ENCODE measurements around the gene NTF3.

Gene NTF3

GRCh38 chr12:5430641-5431603 is 986 bp upstream of the NTF3 start:
- FAIRE-seq = no peak
- DNase-seq (ENCODE audit: insufficient read length, low spot score) = no peak

- DNase-seq (ENCODE audit: insufficient read length, low spot score) (no peak), FAIRE-seq (no peak)
Measured at GRCh38 chr12:5433081-5433844, 1.4 kb downstream of the NTF3 start.

GRCh38 chr12:5433845-5434646 is 2.1 kb downstream of the NTF3 start:
- FAIRE-seq (no peak), DNase-seq (ENCODE audit: insufficient read length, low spot score) (no peak)

DNA sequence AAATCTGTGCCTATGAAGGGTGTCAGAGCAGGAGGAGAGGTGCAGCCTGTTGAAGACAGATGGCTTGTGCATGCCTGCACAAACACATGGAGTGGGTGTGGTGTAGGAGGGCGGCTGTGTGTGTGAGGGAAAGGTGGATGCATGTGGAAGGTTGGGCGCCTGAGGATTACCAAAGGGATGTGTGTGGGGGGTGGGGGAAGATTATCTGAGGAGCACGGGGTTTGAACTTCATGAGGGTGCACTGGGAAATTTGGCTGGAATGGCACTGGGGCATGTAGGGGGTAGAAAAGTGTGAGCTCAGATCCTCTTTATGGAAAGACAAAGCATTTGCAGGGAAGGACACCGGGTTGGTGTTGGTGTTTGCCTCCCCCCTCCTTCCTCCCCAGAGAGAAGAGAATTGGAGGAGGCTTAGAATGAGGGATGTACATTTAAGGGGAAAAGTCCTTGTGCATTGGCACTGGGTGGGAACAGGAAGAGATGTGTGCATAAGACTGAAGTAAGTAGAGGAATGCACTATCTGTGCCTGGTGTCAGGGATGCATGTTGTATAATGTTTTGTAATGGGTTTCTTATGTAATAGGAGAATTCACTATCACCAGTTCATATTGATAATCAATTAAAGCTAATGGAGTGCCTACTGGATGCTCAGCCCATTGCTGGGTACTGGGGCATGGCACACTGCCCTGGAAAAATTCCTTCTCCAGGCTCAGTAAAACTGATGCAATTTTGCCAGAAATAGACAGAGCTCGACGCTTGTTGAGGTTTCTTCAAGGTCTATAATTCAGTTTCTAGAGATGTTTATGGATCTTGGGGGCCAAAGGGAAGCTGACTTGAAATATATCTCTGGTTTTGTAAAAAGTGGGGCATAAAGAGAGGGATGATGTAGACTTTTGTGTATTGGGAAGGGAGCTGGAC is 3.0 kb downstream of the NTF3 start:
- FAIRE-seq (no peak), DNase-seq (ENCODE audit: insufficient read length, low spot score) (no peak)

DNA sequence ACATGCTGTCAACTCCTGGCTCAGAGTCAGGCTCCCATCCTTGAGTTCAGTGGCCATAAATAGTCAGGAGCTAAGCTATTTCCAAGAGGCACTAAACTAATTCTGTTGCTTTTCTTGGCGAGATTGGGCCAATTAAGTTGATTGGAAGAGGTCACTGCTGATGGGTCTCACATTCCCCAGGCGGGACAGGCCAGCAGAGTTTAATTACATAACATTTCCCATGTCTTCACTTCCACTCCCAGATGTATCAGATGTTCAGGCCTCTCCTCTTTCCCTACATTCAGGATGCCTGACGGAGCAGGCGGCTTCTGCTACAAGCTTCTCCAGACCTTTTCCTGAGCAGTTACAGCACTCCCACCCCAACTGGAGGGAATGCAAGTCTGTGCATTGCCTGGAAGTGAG is 5.3 kb downstream of the NTF3 start:
- FAIRE-seq = no peak
- DNase-seq (ENCODE audit: insufficient read length, low spot score) = no peak

DNA sequence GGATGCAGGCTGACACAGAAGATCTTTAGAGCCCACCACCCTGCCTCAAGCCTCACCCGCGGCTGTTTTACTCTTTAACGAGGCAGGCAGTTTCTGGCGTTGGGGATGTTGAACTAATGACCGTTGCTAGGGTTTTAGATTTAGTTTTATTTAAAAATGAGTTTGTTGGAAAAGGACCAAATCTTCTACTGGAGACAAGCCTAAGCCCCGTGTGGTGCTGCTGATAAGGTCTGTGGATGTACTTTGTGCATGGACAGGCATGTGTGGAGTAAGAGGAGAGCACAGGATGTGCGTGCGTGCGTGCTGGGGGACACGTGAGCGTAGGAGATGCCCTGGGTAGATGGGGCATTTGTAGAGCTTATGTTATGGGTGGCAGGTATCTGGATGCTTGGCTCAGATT is 5.7 kb downstream of the NTF3 start:
- no peak for FAIRE-seq
- no peak for DNase-seq (ENCODE audit: insufficient read length, low spot score)

DNA sequence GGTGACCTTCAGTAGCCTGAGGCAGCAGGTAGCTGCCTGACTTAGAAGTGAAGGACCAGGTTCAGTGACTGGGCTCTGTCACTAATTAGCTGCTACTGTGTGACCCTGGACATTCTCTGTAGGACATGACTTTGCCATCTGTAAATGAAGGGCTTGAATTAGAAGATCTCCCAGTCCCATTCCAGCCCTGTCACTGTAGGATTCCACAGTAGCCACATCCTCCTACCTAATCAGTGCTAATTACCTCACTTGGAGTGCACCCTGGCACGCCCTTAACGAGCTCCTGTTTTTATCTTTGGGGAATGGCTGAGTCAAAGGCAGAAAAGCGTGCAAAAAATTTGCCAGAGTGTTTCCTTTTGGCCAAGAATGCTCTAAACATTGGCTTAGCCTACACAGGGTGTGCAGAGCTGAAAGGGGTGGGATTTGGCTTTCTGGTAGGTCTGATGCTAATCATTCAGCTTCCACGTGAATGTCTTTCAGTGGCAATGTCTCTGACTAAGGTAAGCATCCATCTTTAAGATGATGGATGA is 6.8 kb downstream of the NTF3 start:
- no peak for DNase-seq (ENCODE audit: insufficient read length, low spot score)
- no peak for FAIRE-seq

GRCh38 chr12:5439371-5439771 is 7.5 kb downstream of the NTF3 start:
- DNase-seq (ENCODE audit: insufficient read length, low spot score) (no peak), FAIRE-seq (no peak)

GRCh38 chr12:5439788-5440300 is 7.9 kb downstream of the NTF3 start:
- DNase-seq (ENCODE audit: insufficient read length, low spot score) (no peak), FAIRE-seq (no peak)

DNA sequence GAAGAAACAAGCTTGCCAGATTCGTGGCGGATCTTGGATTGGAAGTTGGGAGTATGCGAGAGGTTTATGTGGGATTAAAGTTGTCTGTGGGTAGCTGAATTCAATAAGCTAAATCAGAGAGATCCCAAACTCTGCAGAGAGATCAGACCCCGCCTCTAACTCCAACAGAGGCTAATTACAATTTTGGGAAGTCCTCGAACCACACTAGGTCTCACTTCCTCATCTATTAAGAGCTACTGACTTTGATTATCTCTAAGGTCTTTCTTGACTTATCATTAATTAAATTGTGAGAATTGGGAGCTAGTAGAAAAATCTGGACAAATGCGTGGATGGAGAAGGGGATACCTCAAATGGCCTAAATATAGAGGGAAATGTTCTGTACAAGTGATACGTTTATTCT is 9.1 kb downstream of the NTF3 start:
- FAIRE-seq (no peak), DNase-seq (ENCODE audit: insufficient read length, low spot score) (no peak)

- no peak for DNase-seq (ENCODE audit: insufficient read length, low spot score)
Measured at GRCh38 chr12:5441497-5442236, 9.8 kb downstream of the NTF3 start.

DNA sequence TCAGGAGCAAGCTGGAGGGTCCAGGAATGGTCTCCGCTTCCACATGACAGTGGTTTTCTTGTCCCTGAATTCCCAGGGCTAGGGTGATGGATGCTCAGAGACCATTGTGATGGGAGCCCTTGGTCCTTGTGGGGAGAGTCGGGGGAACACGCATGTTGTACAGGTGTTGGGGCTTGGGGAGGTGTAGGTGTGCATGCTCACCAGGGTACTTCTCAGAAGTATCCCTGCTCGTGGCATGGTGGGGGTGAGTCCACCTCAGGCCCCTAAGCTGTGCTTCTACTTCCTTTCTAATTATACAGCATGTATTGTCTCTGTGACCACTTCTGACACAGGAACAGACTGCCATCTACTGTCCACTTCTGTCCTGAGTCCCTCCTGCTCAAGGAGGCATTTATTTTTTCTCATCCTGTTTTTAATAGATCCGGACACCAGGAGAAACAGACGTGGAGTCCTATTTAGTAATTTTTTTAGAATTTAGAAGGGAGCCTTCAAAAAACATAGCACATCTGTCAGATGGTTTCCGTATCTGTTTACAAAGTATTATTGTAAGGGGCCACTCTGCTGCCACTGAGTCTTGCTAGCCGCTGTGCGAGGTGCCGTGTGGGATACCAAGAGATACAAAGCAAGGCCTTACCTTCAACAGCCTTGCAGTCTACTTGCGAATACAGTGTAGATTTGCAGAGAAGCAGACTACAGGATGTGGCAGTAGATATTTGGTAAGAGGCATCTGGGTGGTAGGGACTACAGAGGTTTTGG is 10.5 kb downstream of the NTF3 start:
- no peak for FAIRE-seq
- peak; percentile 41 for DNase-seq (ENCODE audit: insufficient read length, low spot score)

More at GRCh38 chr12:5441497-5442236, 9.8 kb downstream of the NTF3 start:
- FAIRE-seq = no peak

DNA sequence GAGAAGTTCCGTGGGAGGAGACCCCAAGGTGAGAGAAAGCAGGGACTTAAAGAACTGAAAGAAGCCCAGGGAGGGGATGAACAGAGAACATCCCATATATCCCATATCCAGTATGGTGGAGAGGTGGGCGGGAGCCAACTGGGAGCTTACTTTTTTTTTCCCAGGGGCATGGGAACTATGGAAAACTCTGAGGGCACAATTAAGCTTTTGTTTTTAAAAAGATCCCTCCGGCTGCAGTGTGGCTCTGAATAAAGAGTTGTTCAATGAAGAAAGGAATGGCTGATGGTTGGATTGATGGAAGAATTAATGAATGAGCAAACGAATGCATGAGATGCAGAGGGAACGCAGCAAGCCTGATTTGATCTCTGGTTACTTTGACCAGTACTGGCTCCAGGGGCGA is 12.6 kb downstream of the NTF3 start:
- DNase-seq (ENCODE audit: insufficient read length, low spot score) (no peak), FAIRE-seq (no peak)

DNA sequence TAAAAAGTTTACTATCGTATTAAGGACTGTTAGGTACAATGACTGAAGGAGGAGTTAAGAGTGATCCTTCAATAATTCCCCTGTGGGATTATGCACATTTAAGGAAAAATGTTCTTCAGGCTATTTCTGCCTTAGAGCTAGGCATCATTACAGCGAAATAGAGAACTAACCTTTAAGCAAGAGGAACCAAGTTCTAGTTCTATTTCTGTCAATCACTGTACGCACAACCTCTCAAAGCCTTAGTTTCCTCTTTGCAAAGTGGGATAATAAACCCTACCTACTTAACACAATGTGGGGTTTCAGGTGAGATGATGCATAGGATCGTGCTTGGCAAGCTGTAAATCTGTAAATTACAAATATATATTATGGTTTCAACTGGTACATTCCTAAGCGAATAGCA is 15.4 kb downstream of the NTF3 start:
- FAIRE-seq (no peak), DNase-seq (ENCODE audit: insufficient read length, low spot score) (no peak)

DNA sequence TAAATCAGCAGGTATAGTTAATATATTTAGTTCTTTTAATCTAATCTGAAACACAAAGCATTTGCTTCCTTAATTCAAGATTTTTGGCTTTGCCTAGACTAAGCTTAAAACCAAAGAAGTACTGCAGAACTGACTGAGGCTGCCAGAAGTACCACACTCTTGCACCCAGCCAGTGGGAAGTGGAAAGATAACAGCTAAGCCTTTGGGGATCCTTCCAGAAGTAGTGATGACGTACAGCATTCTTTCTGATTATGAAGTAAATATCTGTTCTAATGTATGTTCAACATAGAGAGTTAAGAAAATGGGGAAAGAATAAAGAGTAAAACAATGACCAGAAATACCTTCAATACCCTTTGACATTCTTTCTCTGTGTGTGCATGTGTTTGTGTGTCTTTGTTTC is 19.3 kb downstream of the NTF3 start:
- DNase-seq (ENCODE audit: insufficient read length, low spot score) = no peak
- FAIRE-seq = no peak

GRCh38 chr12:5452569-5452968 is 20.7 kb downstream of the NTF3 start:
- no peak for DNase-seq (ENCODE audit: insufficient read length, low spot score)
- no peak for FAIRE-seq

GRCh38 chr12:5453466-5453865 is 21.6 kb downstream of the NTF3 start:
- FAIRE-seq (no peak), DNase-seq (ENCODE audit: insufficient read length, low spot score) (no peak)

DNA sequence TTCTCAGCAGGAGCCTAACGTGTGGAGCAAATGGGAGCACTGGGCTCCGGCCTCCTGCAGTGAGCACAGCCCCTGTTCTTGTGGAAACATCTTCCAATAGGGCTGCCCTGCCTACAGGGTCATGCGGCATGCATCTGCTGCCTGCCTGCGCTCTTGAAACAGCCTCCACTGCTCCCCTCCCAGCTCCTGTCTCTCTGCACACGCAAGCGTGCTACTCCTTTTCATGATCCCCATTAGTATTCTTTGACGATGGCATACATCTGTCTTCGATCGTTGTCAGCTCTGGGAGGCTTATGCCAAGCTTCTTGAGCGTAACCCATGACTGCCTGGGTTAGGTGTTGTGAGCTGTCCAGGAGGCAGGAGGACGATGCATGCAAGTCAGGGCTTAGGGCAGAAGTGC is 23.1 kb downstream of the NTF3 start:
- DNase-seq (ENCODE audit: insufficient read length, low spot score) = no peak
- no peak for FAIRE-seq

All from HTR-8/SVneo (cell line).